ENCODE data around the gene PNPLA7.
A peak's percentile ranks its signal among the peaks of the same experiment; 100 is the strongest.
"Not testable (repeated sequence)": the region's sequence is repeated elsewhere in the genome, so short reads cannot be mapped to it uniquely, and the experiment has no call there.

Gene PNPLA7

GRCh38 chr9:137450539-137451222 is 99.5 kb downstream of the PNPLA7 start:
- not testable (repeated sequence) for DNase-seq

GRCh38 chr9:137449931-137450538 is 100.2 kb downstream of the PNPLA7 start:
- peak; percentile 2 for DNase-seq

GRCh38 chr9:137449081-137449844 is 100.9 kb downstream of the PNPLA7 start:
- DNase-seq, result peak; percentile 6

- no peak for DNase-seq
Measured at GRCh38 chr9:137448602-137448962, 101.6 kb downstream of the PNPLA7 start.

- peak; percentile 8 for DNase-seq
Measured at GRCh38 chr9:137447722-137448601, 102.2 kb downstream of the PNPLA7 start.

- peak; percentile 2 for DNase-seq
Measured at GRCh38 chr9:137446851-137447471, 103.2 kb downstream of the PNPLA7 start.

- peak; percentile 21 for DNase-seq
Measured at GRCh38 chr9:137445930-137446431, 104.2 kb downstream of the PNPLA7 start.

- peak; percentile 71 for DNase-seq
Measured at GRCh38 chr9:137445275-137445807, 104.9 kb downstream of the PNPLA7 start.

- peak; percentile 1 for DNase-seq
Measured at GRCh38 chr9:137444106-137444790, 106.0 kb downstream of the PNPLA7 start.

- DNase-seq, result no peak
Measured at GRCh38 chr9:137441935-137442321, 108.3 kb downstream of the PNPLA7 start.

GRCh38 chr9:137441289-137441934 is 108.8 kb downstream of the PNPLA7 start, which contains the start of gene ENTPD8:
TSS of gene ENTPD8 (minus strand) at chr9:137441357. CDS start at chr9:137438285, 3,072 bp downstream.
- DNase-seq, result no peak

- DNase-seq, result no peak
Measured at GRCh38 chr9:137439158-137439714, 111.0 kb downstream of the PNPLA7 start.

GRCh38 chr9:137438591-137439157 is 111.5 kb downstream of the PNPLA7 start:
- DNase-seq, result no peak

GRCh38 chr9:137437691-137438590 is 112.3 kb downstream of the PNPLA7 start:
- no peak for DNase-seq

GRCh38 chr9:137436761-137437600 is 113.2 kb downstream of the PNPLA7 start:
- DNase-seq, result peak; percentile 1

GRCh38 chr9:137435980-137436760 is 114.0 kb downstream of the PNPLA7 start:
- peak; percentile 38 for DNase-seq
